MCF 10A (cell line): Measurements from ENCODE around the gene ADGRG6. TPM values are rescaled to one million over a fixed set of nuclear protein-coding genes. Genes with fewer than 3 reads are reported as not detected.

ENCODE experiments used
- BruUV-seq: library from RNA; stranded (reverse); fragments of 400-500 nt; replicated peaks from 2 replicates; lab custom pipeline; 2021; lab: Mats Ljungman, UMichigan
- CTCF ChIA-PET: fragments of 300-600 bp; sonication (Branson Sonifier 250); formaldehyde crosslinking; extraction: SDS; loops from one replicate; lab custom pipeline; 2021; ENCODE audit warnings: antibody characterized with exemption, inconsistent platforms; lab: Yijun Ruan, JAX
- POLR2A ChIA-PET: fragments of 300-600, 350-650 bp; sonication (Branson Sonifier 250); formaldehyde crosslinking; extraction: SDS; loops from one replicate; lab custom pipeline; 2020; ENCODE audit warnings: antibody characterized with exemption, inconsistent platforms; lab: Yijun Ruan, JAX
- DNase-seq: peaks from one replicate; pipeline ENCODE4 v3.0.0-alpha.2; 2018; ENCODE audit not compliant: unreplicated experiment
- H3K27ac Mint-ChIP-seq: one replicate; pipeline ENCODE4 v1.8.0; 2022; ENCODE audit warnings: mild to moderate bottlenecking, low read depth, mixed read lengths; ENCODE audit not compliant: unreplicated experiment
- H3K27me3 Mint-ChIP-seq: one replicate; pipeline ENCODE4 v1.8.0; 2022; ENCODE audit warnings: mixed read lengths; ENCODE audit not compliant: insufficient read depth, unreplicated experiment
- H3K36me3 Mint-ChIP-seq: one replicate; pipeline ENCODE4 v1.8.0; 2022; ENCODE audit warnings: mild to moderate bottlenecking, moderate library complexity, mixed read lengths; ENCODE audit not compliant: insufficient read depth, unreplicated experiment
- H3K4me1 Mint-ChIP-seq: one replicate; pipeline ENCODE4 v1.8.0; 2022; ENCODE audit warnings: mixed read lengths; ENCODE audit not compliant: insufficient read depth, unreplicated experiment
- H3K4me3 Mint-ChIP-seq: one replicate; pipeline ENCODE4 v1.8.0; 2022; ENCODE audit warnings: mild to moderate bottlenecking, moderate library complexity, mixed read lengths; ENCODE audit not compliant: unreplicated experiment
- H3K9me3 Mint-ChIP-seq: one replicate; pipeline ENCODE4 v1.8.0; 2022; ENCODE audit warnings: mixed read lengths; ENCODE audit not compliant: unreplicated experiment
- CTCF ChIP-seq: fragments of 200-600 bp; IDR thresholded peaks from one replicate; pipeline ENCODE4 v1.8.0; 2022; ENCODE audit warnings: antibody characterized with exemption, mild to moderate bottlenecking; ENCODE audit not compliant: unreplicated experiment
- intact Hi-C: fragments of 100-400 bp; cut with micrococcal nuclease; formaldehyde crosslinking; loops from 2 replicates; pipeline ENCODE4 v1.14.1; 2022
- total RNA-seq: library from RNA; stranded (reverse); gene quantifications from 2 replicates; pipeline ENCODE4 v1.2.3, GENCODE V29; 2022

The ADGRG6 gene
- total RNA-seq, 1 experiment from 2014 or later, result 44.2 TPM

GRCh38 chr6:142408409-142408808, 106.6 kb downstream of the ADGRG6 start:
- no peak for DNase-seq
- H3K9me3 Mint-ChIP-seq, result no peaks in the 10 kb centered on the region
- H3K4me1 Mint-ChIP-seq, result no peaks in the 10 kb centered on the region
- H3K27me3 Mint-ChIP-seq, result no peaks in the 10 kb centered on the region
- no TSS peak for BruUV-seq
- intact Hi-C loops, result no loop called here
- H3K36me3 Mint-ChIP-seq, result peaks cover 19% of the 10 kb centered on the region
- no peak overlapping the region for H3K27ac Mint-ChIP-seq
- TF ChIP-seq CTCF, result no peak
- CTCF ChIA-PET, result no interaction called here
- H3K4me3 Mint-ChIP-seq, result no peak overlapping the region
- POLR2A ChIA-PET, result no interaction called here

GRCh38 chr6:142409794-142410193, 108.0 kb downstream of the ADGRG6 start:
- intact Hi-C loops, result no loop called here
- BruUV-seq, result no TSS peak
- POLR2A ChIA-PET, result no interaction called here
- CTCF ChIA-PET, result no interaction called here
- Mint-ChIP-seq H3K27ac (no peak overlapping the region), H3K36me3 (peaks cover 19% of the 10 kb centered on the region), H3K4me1 (no peaks in the 10 kb centered on the region), H3K9me3 (no peaks in the 10 kb centered on the region), H3K27me3 (no peaks in the 10 kb centered on the region), H3K4me3 (no peak overlapping the region)
- no peak for TF ChIP-seq CTCF
- DNase-seq, result no peak

GRCh38 chr6:142411145-142411544, 109.3 kb downstream of the ADGRG6 start:
- ChIA-PET CTCF (no interaction called here), POLR2A (no interaction called here)
- BruUV-seq, result no TSS peak
- no peak overlapping the region for H3K4me3 Mint-ChIP-seq
- peaks cover 21% of the 10 kb centered on the region for H3K36me3 Mint-ChIP-seq
- no peak overlapping the region for H3K27ac Mint-ChIP-seq
- no peaks in the 10 kb centered on the region for H3K27me3 Mint-ChIP-seq
- no peaks in the 10 kb centered on the region for H3K4me1 Mint-ChIP-seq
- H3K9me3 Mint-ChIP-seq, result no peaks in the 10 kb centered on the region
- no peak for DNase-seq
- no peak for TF ChIP-seq CTCF
- intact Hi-C loops, result no loop called here

GRCh38 chr6:142412241-142412640, 110.4 kb downstream of the ADGRG6 start:
- TF ChIP-seq CTCF, result no peak
- Mint-ChIP-seq H3K27me3 (no peaks in the 10 kb centered on the region), H3K27ac (no peak overlapping the region), H3K4me3 (no peak overlapping the region), H3K36me3 (peaks cover 19% of the 10 kb centered on the region), H3K4me1 (no peaks in the 10 kb centered on the region), H3K9me3 (no peaks in the 10 kb centered on the region)
- ChIA-PET POLR2A (no interaction called here), CTCF (interaction anchor here (0.6 to 0.7 kb wide), 2 partner anchors 14 to 30 kb away, joined by 3 read pairs; no protein-coding TSS in a partner anchor)
- intact Hi-C loops, result no loop called here
- no TSS peak for BruUV-seq
- DNase-seq, result no peak
